ENCODE measurements around the gene EEF1B2.
"Not testable (repeated sequence)": the region's sequence is repeated elsewhere in the genome, so short reads cannot be mapped to it uniquely, and the experiment has no call there.

EEF1B2 gene

GRCh38 chr2:206164261-206164862 is 4.7 kb downstream of the EEF1B2 start:
- DNase-seq (ENCODE audit: low read depth, low spot score), result no peak

DNA sequence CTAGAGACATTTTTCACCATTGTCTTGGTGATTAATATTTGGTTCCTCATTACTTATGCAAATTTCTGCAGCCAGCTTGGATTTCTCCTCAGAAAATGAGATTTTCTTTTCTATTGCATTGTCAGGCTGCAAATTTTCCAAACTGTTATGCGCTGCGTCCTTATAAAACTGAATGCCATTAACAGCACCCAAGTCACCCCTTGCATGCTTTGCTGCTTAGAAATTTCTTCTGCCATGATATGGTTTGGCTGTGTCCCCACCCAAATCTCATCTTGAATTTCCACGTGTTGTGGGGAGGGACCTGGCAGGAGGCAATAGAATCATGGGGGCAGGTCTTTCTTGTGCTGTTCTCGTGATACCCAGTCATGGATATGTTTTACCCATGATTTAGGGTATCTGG is 8.5 kb downstream of the EEF1B2 start:
- DNase-seq (ENCODE audit: low read depth, low spot score), result not testable (repeated sequence)

- DNase-seq (ENCODE audit: low read depth, low spot score), result not testable (repeated sequence)
Measured at GRCh38 chr2:206171624-206172397, 12.1 kb downstream of the EEF1B2 start.

DNA sequence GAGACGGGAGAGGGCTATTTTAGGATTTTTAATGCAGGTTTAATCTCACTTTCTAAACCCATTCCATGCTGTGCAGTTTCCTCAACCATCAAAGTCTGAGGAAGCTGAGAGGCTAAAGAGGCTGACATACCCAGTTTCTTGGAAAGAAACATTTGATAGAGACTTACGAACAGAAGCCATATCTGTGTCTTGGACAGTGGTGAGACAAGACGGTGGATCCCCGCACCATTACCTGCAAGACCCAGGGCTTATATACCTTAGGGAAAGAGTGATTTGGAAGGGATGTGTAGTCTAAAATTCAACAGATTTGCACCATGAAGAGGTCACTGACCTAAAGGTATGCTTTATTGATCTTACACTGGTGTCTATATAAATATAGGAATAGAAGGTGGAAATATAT is 13.5 kb downstream of the EEF1B2 start:
- no peak for DNase-seq (ENCODE audit: low read depth, low spot score)

DNA sequence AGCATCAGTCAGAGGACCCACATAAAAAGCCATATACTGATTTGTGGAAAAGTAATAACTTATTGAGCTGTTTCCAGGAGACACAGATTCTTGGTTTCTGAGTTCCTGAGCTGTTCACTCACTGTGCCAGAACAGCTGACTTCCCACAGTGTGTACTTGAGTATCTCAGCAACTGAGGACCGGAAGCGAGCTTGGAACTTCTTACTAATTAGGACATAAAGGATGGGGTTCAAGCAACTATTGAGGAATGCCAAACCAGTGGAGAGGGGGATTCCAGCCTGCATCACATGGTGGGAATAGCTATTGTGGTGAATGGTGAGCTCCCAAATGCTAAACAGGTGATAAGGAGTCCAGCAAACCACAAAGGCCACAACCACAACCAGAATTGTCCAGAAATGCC is 16.4 kb downstream of the EEF1B2 start:
- DNase-seq (ENCODE audit: low read depth, low spot score), result no peak

- no peak for DNase-seq (ENCODE audit: low read depth, low spot score)
Measured at GRCh38 chr2:206176901-206177300, 17.2 kb downstream of the EEF1B2 start.

- not testable (repeated sequence) for DNase-seq (ENCODE audit: low read depth, low spot score)
Measured at GRCh38 chr2:206181526-206181925, 21.8 kb downstream of the EEF1B2 start.

- DNase-seq (ENCODE audit: low read depth, low spot score), result no peak
Measured at GRCh38 chr2:206189691-206190090, 30.0 kb downstream of the EEF1B2 start.

DNA sequence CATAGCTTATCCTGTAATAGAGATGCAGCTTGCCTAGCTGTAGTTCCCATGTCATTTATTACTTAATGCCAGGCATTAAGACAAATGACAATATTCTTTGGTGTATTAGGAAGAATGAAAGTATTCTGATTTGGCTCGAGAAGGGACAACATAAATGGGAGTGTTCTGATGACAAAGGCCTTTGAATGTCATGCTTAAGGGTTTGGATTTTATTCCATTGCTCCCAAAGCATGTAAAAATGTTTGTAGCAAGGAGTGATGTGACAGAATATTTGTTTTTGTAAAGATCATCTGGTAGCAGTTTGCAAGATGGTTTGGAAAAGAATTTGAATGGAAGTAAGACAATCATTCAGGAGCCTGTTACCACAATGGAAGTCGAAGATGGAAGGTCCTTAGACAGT is 30.4 kb downstream of the EEF1B2 start:
- DNase-seq (ENCODE audit: low read depth, low spot score), result no peak

DNA sequence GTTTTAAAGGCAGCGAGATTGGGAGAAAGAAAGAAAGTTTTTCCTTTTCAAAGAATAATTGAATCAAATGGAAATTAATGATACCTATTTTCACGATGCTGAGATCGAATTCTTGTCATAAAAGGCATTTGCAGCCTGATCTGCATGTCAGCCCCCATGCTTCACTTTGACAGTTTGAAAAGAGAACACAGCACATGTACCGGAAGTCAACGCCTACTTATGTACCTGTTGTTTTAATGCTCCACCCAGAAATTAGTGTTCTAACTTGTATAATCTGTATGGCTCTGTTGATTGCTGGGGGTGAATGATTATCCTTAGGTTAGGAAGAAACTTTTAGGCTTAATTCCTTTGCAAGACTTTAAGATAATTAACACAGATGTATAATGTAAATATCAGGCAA is 31.0 kb downstream of the EEF1B2 start:
- DNase-seq (ENCODE audit: low read depth, low spot score), result no peak

GRCh38 chr2:206192157-206192556 is 32.5 kb downstream of the EEF1B2 start:
- DNase-seq (ENCODE audit: low read depth, low spot score), result no peak

GRCh38 chr2:206193671-206194357 is 34.1 kb downstream of the EEF1B2 start:
- no peak for DNase-seq (ENCODE audit: low read depth, low spot score)

DNA sequence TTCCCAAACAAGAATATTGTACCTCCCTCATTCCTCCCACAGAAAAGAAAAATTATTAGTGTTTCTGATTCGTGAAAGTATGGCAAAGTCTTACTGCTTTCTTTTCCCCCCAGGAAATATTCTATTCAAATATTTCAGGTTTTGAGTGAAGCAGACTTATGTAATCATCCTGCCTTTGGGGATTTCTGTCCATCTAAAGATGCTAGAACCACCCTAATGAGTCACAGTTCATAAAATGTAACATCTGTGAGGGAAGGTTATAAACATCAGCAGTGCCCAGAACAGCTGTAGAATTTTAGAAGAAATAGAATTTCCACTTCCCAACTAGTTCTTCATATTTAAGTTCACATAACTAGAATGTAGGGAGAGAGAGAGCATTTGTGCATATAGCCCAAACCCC is 39.0 kb downstream of the EEF1B2 start:
- no peak for DNase-seq (ENCODE audit: low read depth, low spot score)

GRCh38 chr2:206201075-206201848 is 41.6 kb downstream of the EEF1B2 start:
- no peak for DNase-seq (ENCODE audit: low read depth, low spot score)

DNA sequence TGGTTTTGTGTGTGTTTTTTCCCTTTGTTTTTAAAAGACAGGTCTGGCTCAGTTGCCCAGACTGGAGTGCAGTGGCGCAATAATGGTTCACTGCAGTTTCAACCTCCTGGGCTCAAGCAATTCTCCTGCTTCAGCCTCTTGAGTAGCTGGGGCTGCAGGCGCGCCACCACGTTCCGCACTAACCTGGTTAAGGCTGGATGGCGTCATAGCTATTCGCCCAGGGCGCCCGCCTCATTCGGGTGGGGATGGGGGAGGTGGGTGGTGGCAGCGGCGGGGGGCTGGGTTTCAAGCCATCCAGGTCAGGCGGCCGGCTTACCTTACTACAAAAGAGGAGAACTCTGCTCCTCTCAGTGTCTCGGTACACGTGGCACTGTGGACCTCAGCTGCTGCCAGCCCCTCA is 42.8 kb downstream of the EEF1B2 start:
- no peak for DNase-seq (ENCODE audit: low read depth, low spot score)

- DNase-seq (ENCODE audit: low read depth, low spot score), result no peak
Measured at GRCh38 chr2:206203331-206203730, 43.6 kb downstream of the EEF1B2 start.

GRCh38 chr2:206204710-206205109 is 45.0 kb downstream of the EEF1B2 start:
- DNase-seq (ENCODE audit: low read depth, low spot score), result no peak

DNA sequence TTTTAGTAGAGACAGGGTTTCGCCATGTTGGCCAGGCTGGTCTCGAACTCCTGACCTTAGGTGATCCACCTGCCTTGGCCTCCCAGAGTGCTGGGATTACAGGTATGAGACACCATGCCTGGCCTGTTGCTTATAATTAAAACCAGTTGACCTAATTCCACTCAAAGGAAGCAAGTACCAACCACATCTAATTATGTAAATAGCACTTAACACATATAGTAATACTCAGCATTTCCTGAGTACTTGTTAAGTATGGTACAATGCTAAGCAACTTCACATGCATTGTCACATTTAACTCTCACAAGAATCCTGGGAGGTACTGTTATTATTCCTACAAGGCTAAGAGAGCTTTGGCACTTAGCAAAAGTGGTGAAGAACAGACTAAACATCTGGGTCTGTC is 47.6 kb downstream of the EEF1B2 start:
- not testable (repeated sequence) for DNase-seq (ENCODE audit: low read depth, low spot score)

GRCh38 chr2:206208900-206209299 is 49.2 kb downstream of the EEF1B2 start:
- no peak for DNase-seq (ENCODE audit: low read depth, low spot score)

- DNase-seq (ENCODE audit: low read depth, low spot score), result no peak
Measured at GRCh38 chr2:206211657-206212255, 52.1 kb downstream of the EEF1B2 start.
